Fibroblast of skin of scalp (primary cell): ENCODE measurements around the gene RSPO3.

Source experiments
- DNase-seq: peaks from one replicate; pipeline ENCODE4 v3.0.0-alpha.2; 2013

RSPO3 gene

DNA sequence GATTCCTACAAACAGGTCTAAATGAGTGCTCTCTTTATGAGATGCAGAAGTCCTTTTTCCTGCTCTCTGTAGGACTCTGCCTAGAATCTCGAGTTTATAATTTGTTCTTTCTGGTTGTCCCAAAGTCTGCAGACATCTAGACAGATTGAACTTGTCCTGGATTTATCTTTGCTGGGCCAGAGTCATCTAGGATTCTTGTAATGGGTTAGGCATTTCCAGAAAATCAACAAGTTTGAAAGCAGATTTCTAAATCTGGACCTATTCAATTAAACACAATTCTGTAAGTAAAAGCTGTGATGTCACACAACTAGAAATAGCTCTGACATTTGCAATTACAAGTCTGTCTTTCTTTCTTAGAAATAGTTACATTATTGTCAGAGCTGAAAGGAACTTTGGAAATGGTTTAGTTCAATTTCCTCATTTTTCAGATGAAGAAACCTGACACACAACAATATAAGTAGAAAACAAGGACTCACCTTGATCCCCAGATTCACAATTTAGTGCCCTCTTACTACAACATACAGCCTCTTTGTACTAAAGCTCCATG lies 4.2 kb upstream of the RSPO3 start:
- no peak for DNase-seq

DNA sequence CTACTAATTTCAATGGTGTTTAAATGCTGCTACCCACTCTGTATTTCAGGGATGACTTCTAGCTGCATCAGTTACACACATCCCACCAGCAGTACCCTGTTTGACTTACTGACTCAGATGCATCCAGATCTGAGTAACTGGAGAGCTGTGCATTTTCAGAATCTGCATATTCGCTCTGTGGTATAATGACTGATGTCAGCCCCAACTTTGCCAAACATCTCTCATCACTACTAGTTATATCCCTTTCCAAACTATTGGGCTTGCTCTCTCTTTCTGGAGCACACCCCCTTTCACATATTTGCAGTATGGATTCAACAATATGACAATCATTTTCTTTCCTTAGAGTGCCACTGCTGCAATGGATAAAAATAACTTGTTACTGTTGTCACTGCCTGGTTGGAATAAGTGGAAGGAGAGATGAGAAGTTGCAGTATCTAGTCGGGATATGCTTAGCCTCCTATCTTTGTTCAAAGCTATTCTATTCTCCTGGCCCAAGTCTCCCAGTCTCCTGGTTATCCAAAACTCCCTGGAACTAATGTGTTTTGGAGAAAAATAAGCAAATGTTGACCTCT lies 3.3 kb upstream of the RSPO3 start:
- peak; percentile 61 for DNase-seq

DNA sequence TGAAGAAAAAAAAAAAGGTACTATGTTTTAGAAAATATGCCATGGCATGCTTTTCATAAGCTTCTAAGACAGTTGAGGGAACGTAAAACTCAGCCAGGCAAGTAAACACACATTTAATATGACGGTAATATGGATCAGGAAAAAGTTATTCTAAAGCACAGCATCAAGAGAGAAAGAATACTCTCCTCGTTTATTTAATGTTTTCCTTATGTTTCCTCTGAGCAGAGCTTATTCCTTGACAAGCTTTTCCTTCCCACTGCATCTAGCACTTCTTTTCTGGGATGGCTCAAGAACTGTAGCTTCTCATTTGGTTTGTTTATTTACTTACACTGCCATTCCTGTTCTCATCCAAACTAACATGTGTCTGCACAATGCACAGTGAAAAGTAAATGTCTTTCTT lies 2.7 kb upstream of the RSPO3 start:
- no peak for DNase-seq

DNA sequence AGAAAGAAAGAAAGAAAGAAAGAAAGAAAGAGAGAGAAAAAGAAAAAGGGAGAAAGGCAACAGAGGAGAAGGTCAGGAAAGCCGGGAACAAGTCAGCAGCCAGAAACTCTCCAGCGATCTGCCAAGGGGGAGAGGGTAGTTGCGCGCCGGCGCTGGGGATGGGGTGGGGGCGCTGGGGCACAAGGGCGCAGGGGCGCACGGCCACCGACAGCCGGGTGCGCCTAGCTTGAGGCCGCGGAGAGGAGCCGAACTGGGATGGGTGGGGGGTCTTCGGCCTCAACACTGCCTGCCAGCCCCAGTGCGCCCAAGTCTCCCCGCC lies 533 bp upstream of the RSPO3 start:
- DNase-seq, result no peak

DNA sequence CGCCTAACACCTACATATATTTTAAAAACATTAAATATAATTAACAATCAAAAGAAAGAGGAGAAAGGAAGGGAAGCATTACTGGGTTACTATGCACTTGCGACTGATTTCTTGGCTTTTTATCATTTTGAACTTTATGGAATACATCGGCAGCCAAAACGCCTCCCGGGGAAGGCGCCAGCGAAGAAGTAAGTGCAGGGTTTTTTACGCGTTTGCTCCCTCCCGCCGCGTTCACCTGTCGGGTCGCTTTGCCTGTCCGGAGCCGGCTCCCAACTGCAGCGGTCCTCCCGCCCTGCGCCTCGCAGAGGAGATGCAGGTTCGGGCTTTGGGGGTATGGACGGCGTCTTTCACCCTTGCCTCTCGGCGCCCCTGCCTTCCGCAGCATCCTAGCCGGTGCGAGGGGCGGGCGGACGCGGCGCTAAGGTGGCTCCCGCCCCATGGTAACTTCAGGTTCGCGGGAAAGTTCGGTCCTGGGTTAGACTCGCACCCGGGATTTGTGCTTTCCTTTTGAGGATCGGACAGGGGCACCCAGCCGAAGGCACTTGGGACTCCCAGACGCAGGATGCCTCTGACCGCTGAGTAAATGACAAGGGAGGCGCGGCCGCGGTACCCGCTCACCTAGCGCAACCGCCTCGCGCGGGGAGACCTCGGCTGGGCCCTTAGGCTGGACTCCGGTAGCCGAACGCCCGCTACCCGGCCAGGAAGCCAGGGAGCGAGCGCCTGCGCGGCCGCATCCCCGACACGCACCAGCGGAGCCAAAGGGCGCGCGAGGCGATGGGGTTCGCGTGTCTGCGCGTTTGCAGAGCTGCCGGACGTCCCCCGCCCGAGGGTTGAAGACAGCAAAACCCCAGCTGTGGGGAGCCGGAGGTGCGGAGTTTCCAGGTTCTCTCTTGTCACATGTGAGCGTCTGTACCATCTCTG lies 891 bp downstream of the RSPO3 start:
- DNase-seq, result no peak

DNA sequence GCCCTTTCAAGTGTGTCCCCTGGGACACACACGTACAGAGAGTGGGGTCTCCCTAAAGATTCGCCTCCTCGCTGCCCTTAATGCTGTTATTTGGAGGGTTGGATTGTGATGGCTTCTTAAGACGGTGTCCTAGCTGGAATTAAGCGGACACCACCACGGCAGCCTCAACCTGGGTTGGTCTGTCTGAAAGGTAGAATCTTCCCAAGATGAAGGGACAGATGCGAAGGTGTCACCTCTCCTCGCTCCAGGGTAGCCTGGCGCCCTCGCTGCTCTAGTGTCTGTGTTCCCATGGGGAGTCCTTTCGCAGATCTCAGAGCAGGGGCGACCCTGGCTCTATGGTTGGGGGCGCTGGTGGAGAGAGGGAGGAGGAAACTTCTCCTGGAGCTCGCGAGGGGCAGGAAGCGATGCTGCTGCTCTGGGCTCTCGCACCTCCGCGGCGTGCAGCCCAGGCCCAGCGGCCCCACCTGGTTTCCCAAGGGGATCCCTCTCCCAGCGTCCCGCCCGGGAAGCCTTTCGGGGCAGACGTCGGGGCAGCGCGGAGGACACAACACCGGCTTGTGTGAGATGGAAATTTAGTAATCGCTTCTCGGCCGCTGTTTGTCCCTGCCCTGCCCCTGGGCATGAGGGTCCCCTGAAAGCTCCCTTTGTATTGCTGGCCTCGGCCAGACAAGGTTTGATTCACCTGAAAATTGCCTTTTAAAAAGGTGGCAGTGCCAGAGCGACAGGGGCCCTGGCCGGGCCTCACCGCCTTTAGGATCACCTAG lies 1.7 kb downstream of the RSPO3 start:
- no peak for DNase-seq

DNA sequence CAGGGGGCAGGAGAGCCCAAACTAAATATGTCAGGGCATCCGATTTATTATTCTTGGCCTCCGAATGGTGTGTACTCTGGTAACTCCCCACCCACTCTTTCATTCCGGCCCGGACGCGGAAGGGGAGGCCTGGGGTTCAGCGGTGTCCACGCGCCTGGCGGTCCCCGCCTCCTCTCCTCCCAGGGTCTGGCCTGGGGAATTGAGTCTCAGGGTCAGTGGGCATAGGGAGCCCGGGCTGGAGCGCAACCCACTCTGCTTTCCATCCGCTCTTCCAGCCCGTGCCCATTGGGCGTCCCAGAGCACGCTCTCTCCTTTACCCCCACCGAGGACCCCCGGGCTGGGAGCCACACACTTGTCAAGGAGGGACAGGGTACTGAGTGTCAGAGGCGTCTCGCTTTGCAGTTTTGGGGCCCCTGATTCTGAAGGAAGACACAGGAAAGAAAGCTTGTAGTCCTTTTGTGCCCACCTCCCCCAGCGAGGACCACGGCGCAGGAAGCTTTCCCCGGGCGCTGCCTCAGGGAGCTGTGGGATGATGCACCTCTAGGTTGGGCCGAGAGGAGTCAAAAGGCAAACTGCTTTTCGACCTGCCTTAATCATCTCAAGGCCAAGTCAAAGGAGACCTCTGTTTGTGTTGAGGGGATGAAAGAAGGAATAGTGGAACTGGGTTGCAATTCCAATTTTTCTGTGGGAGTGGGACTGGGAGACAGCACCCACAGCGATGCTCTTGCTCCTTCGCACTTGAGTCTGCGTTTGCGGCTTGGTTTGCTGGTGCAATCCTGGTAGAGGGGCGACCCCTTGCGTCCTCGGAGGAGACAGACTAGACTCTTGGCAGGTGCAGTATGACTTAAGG lies 2.5 kb downstream of the RSPO3 start:
- peak; percentile 79 for DNase-seq

DNA sequence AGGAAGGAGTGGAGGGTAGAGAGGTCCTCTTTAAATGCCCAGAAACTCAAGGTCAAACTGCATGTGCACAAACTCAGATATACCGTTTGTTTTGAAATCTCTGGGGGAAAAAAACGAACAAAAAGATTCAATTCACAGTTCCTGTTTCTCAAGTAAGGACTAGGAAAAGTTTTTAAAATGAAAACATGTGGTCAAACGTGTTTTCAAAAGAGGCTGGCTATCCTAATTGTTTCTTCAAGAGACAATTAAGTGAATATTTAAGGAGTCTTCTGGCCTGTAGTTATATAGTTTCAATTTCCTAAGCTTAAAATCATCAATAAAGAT lies 3.1 kb downstream of the RSPO3 start:
- DNase-seq, result no peak

DNA sequence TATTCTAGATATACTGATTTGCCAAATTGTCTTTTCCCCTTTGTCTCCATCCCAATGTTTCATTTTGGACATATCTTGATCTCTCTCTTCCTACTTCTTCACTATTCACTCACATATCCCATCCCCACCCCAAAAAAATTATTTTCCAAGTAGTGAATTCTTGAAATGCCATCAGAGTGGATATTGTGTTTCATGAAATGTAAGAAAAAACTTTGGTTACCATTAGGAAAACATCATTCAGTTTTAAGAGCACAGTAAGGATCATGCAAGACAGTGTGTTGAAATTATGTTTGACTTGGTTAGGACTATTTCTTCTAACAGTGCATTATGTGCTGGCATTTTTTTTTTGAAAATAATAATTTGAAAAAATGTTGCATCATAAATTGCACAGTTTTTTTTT lies 5.7 kb downstream of the RSPO3 start:
- peak; percentile 29 for DNase-seq

DNA sequence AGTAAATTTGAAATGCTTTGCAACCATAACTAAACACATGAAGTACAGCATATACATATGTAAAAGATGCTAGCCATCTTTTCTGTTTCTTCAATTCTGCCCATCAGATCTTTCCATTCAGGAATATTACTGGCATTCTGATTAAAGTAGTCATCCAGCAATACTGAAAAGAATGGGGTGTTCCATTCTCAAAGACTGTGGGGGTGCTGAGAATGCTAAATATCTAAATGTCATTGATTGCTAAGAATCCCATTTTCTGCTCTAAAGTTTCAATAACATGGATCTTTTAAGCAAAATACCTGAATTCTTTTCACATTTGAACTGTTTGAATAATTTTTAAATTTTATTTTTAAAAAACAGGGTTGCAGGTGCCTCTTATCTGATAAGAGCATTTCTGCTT lies 6.2 kb downstream of the RSPO3 start:
- no peak for DNase-seq

DNA sequence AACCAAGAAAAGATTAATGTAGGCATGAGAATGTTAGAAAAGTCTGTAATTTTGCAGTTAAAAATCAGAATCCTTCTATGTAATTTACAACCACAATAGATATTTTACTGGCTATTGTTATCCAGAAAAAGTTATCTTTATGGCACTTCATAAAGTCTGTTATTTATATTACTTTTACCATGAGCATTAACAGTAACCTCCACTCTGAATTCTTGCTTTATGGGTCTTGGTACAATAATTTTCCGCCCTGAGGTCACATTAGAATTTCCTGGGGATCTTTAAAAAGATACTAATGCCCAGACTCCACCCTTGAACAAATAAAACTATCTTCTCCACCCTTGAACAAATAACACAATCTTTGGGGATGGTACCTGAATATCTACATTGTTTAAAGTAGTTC lies 9.6 kb downstream of the RSPO3 start:
- DNase-seq, result no peak

DNA sequence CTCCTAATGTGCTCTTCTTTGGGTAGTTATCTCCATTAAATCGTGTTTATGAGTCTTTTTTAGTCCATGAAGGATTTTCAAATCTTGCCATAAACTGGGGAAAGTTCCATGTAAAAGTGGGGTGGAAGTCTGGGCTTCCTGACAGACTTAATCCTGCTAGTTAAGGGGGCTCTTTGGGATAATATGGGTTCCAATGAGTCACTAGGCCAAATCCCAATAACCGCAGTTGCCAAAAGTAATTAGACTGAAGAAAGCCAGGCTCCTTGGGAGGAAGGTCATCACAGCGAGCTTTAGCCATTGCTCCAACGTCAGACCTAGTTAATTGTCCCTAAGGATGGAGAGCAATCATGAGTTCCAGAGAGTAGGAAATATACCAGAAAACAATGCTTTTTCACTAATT lies 10.8 kb downstream of the RSPO3 start:
- no peak for DNase-seq

DNA sequence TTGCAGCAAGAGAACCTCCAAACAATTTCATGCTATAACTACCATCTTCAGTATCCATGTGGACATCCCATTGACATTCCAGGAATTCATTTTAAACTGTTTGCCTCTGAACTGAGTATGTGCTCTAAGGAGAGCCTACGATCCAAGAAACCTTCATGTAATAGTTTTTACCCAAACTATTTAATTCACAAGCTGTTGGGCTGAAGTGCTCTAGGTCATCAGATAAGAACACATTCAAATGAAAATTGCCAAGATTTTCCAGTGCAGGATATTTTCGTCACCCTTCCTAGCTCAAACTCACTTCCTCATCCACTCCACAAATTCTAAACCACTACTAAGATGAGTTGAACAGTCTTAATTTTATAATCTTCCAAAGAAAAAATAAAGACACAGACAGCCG lies 12.8 kb downstream of the RSPO3 start:
- no peak for DNase-seq

DNA sequence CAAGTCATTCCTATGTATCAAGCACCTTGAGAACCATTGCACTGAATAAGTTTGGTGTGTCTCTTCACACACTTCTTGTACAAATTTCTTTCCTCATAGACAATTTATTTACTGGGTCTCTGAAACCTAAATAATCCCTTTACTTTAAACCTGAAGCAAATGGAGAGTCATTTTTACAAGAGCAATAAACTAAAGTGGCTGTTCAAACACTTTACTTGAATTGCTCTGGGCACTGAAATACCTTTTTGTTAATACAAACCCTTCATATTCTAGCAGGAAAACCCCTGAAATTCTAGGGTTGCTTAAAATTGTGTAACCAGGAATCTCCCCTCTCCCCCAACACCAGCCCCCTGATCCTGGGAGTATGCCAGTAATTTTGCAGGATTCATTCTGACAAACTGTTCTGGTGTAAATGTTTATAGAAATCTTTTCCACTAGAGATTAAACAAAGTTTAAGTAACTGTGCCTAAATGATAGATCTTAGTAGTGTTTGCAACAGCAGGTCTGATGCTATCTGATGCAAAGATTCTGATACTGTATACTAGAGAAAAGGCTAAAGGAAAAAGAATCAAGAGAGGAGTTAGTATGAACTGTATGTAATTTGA lies 13.4 kb downstream of the RSPO3 start:
- DNase-seq, result no peak

DNA sequence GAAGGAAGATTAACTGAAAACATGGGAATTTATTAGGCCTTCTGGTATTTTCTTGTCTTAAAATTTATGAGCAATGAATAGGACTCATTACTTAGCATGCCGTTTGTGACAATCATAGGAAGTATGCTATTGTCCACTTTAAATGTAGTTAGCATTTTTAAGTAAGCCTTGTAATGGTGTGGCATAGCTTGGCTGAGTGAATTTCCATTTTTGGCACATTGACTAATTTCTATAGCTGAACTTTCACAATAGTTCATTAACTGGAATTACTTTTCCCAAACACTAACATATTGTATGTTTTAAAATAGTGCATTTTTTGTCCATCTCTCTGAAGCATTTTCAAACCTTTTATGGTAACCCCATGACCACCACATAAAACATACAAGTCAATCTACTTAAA lies 15.7 kb downstream of the RSPO3 start:
- DNase-seq, result no peak

DNA sequence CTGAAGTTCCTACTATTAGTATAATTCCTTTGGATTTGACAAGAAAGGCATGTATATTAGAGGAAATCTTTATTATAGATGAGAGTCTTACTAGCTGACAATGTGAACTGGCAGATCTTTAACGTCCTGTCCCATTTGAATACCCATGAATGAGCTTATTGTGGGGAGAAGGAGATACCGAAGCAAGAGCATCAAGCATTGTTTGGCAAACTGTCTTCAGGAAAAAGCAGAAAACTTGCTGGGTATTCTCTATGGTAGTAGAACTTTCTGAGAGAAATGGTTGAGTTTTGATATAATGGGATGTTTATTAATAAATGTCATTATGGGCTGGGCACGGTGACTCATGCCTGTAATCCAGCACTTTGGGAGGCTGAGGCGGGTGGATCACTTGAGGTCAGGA lies 18.3 kb downstream of the RSPO3 start:
- DNase-seq, result no peak

DNA sequence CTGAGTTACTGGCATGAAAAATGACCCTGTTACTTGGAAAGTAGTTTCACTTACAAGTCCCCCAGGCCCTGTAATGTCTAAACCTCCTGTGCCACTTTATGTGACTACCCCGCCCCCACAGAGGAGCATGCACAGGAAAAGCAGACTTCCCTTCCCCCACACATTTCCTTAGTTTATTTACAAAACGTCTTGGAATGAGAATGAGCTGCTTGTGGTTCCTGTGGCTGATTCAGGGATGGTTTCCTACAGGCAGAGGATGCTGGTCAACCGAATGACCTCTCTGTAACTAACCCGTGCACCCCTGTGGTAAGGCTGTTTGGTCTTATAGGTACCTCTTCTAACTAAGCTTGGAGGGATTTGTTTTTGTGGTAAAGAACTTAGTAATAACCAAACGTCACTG lies 28.5 kb downstream of the RSPO3 start:
- DNase-seq, result peak; percentile 89

DNA sequence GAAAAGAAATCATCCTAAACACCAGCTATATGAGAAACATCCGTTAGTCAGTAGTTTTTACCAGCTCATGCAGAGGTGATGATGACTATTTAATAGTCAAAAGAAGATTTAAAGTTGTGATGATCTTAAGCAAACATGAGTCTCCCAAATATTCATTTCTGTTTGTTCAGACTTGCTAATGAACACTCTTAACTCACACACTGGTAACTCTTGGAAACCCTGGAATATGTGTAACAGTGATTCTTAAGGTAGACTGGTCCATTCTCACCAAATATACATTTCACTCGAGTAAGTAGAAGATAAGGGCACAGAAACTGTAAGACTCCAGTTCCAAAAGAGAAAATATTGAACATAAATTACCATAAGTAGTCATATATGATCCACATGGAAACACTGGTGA lies 29.1 kb downstream of the RSPO3 start:
- DNase-seq, result no peak

DNA sequence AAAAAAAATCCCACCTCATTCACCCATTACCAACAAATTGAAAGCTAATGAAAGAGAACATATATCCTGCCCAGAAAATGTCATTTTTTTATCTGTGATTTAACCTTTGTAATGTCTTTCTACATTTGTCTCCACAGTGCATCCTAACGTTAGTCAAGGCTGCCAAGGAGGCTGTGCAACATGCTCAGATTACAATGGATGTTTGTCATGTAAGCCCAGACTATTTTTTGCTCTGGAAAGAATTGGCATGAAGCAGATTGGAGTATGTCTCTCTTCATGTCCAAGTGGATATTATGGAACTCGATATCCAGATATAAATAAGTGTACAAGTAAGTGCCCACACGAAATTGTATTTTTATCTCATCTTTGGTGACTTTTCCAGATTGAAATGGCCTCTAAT lies 30.0 kb downstream of the RSPO3 start:
- no peak for DNase-seq

DNA sequence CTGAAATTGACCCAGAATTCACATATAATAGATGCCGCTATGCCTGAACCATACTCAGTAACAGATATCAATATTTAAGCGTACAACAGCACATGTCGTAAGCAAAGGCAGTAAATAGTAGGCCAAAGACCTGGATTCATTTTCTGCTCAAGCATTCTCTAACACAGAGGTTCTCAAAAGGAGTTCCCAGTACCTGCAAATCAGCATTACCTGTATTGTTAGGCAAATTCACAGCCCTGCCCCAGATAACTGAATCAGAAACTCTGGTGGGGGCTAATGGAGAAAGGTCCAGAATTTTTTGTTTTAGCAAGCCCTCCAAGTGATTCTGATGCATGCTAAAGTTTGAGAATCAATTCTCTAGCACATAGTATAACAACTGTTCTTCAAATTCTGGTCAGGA lies 36.0 kb downstream of the RSPO3 start:
- DNase-seq, result no peak

DNA sequence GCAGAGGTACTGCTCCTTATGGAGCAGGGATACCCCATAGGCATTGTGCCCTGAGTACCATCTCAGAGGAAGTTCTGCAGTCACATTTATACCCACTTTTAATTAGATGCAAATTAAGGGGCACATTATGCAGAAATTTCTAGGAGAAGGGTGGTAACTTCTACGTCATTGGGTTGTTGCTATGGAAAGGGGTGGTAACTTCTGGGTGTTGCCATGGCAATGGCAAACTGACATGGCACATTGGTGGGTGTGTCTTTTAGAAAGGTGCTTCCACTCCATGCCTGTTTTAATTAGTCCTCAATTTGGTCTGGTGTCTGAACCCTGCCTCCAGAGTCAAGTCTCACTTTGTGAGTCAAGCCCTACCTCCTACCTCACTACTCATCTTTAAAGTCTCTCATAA lies 42.0 kb downstream of the RSPO3 start:
- DNase-seq, result no peak

DNA sequence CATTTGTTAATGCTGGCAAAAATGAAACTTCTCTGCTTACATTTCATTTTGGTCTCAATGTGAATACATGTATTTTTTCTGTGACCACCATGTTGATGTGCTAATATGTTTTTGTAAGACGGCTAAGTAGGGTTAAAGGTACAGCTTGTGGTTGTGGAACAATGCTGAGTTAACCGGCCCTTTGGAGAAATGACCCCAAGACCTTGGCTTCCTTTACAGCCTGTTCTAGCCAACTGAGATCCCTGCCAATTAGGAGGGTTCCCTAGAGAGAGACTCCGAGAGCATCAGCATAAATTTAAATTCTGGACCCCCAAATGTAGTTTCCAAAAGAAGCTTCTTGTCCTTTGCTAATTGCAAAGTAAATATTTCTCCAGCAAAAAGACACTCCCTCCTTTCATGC lies 44.4 kb downstream of the RSPO3 start:
- no peak for DNase-seq
